TTC549 (cell line): ENCODE data around the gene CSTA.

Experiments
- FAIRE-seq: peaks from 2 replicates; lab custom pipeline; 2012; peaks lifted over from hg19 to GRCh38; lab: Jason Lieb, UNC

The CSTA gene

DNA sequence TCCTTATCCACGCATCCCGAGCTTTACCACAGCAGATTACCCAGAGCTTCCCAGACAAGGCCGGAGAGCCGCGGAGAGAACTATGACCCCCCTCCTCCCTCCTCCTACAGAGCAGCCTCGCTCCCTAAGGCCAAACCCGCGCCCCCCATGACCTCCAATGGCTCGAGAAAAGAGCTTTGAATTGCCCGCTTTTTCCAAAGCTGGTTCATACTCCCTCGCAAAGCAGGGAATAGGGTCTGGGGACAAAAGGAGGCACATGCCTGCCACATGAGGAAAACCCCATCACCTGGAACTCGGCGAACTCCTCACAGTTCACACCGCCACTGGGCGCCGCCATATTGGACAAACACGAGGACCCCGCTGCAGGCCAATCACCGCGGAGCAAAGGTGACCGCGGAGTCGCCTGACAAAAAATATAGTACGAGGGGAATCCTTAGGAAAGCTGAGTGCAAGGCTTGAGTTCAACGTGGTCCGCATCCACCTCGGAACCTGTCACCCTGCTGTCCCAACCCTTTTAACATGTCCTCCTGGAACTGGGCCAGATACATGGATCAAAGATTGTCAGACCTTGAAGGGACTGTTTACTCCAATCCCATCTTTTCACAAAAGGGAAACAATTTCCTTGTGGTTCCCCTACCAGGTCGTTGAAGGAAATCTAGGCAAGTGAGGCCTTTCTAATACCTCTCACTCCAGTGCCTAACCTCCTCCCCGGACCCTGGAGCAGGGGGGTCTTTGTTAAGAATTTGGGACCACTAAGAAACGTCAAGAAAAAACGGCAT lies 58.0 kb downstream of the CSTA start, which contains the start of gene MIX23:
TSS of gene MIX23 (minus strand) at position 344 of the 779 bp plus-strand sequence. CDS start at position 337, 7 bp downstream.
- FAIRE-seq = peak; percentile 68

DNA sequence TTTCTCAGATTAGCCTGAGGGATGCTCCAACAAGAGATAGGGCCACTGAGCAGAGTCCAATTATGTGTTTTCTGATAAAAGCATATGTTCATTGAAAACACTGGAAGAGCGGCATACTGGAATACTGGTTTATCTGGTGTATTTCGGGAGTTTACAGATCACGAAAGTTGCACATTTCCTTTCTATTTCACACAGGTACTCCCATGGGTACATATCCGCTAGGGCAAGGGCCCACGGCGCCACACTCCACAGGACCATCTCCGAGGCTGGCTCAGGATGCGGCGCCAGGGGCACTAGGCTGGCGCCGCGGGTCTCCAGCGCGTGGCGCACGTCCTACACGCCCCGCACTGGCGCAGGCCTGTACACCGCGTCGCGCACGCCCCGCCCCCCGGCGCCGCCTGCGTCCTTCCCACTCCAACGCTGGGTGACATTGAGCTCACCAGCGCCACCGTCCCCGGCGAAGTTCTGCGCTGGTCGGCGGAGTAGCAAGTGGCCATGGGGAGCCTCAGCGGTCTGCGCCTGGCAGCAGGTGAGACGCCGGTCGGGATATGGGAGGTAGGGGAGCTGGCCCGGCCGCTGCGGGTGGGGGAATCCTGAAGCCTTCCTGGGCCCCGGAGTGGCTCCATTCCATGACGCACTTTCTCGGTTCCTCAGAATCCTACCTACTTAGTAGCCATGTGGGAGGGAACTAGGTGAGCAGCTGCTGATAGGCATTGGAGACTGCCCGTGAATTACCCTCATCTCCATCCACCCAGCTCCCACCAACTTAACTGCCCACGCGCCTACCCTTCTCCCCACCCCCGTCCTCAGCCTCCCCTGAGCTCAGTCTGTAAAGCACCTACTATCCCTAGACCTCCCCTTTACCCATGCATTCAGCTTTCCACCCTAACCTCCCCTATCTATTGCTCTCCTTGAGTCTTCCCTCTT lies 59.0 kb downstream of the CSTA start, which contains the start of gene FAM162A:
TSS of gene FAM162A (plus strand) at position 412 of the 927 bp plus-strand sequence. CDS start at position 496, 84 bp downstream.
- FAIRE-seq = no peak

GRCh38 chr3:122387709-122388108 lies 62.7 kb downstream of the CSTA start:
- no peak for FAIRE-seq

GRCh38 chr3:122389197-122389596 lies 64.1 kb downstream of the CSTA start:
- no peak for FAIRE-seq

DNA sequence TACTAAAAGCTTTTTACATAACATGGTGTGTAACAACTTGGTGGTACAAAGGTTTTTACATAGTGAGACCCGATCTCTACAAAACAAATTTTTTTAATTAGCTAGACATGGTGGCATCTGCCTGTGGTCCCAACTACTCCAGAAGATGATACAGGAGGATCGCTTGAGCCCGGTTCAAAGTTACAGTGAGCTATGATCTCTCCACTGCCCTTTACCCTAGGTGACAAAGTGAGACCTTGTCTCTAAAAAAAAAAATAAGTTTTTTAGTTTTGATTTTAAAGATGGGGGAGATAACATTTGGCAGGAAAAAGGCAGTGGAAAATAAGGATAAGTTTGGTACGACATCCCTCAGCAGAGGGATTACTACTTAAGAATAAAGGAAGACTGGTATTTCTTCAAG lies 64.8 kb downstream of the CSTA start:
- FAIRE-seq = no peak

- no peak for FAIRE-seq
Observed at GRCh38 chr3:122390665-122391064, 65.6 kb downstream of the CSTA start.
